GM23338 (cell line): Measurements from ENCODE around the gene NPM3. TPM values are rescaled to one million over a fixed set of nuclear protein-coding genes. Genes with fewer than 3 reads are reported as not detected.

Source experiments
- ATAC-seq: fragments of 200-7000 bp; cut with Tn5 transposase; 3 replicates; pipeline ENCODE4 v1.9.1; 2020
- DNase-seq: peaks from one replicate; pipeline ENCODE4 v3.0.0-alpha.2; 2015; ENCODE audit warnings: low spot score
- H2AFZ ChIP-seq: fragments of 200-600 bp; sonication (generic); 2 replicates; pipeline ENCODE4 v1.8.0; 2016; ENCODE audit warnings: antibody characterized with exemption, mild to moderate bottlenecking, moderate library complexity
- H3F3A ChIP-seq: fragments of 200-600 bp; sonication (generic); replicated peaks from 2 replicates; pipeline ENCODE4 v1.8.0; 2017; ENCODE audit warnings: antibody characterized with exemption, mixed run types, low read depth
- H3K27ac ChIP-seq: fragments of 200-600 bp; sonication (generic); 2 replicates; pipeline ENCODE4 v1.6.1; 2016; ENCODE audit warnings: low read depth
- H3K27me3 ChIP-seq: fragments of 200-600 bp; sonication (generic); 2 replicates; pipeline ENCODE4 v1.8.0; 2016; ENCODE audit warnings: mild to moderate bottlenecking, mixed run types, moderate library complexity; ENCODE audit not compliant: insufficient read depth
- H3K36me3 ChIP-seq: fragments of 200-600 bp; sonication (generic); 2 replicates; pipeline ENCODE4 v1.8.0; 2016; ENCODE audit warnings: mild to moderate bottlenecking; ENCODE audit not compliant: insufficient read depth
- H3K4me1 ChIP-seq: fragments of 200-600 bp; sonication (generic); 2 replicates; pipeline ENCODE4 v1.8.0; 2016; ENCODE audit warnings: mild to moderate bottlenecking, moderate library complexity; ENCODE audit not compliant: insufficient read depth
- H3K4me2 ChIP-seq: fragments of 200-600 bp; sonication (generic); 2 replicates; pipeline ENCODE4 v1.7.1; 2017; ENCODE audit warnings: mixed run types
- H3K4me3 ChIP-seq: fragments of 200-600 bp; sonication (generic); 2 replicates; pipeline ENCODE4 v1.6.1; 2016; ENCODE audit warnings: mixed run types
- H3K79me2 ChIP-seq: fragments of 200-600 bp; sonication (generic); replicated peaks from 2 replicates; pipeline ENCODE4 v1.8.0; 2017; ENCODE audit warnings: mild to moderate bottlenecking; ENCODE audit not compliant: insufficient read depth
- H3K9me2 ChIP-seq: fragments of 200-600 bp; sonication (generic); 2 replicates; pipeline ENCODE4 v1.8.0; 2017; ENCODE audit not compliant: insufficient read depth
- H4K20me1 ChIP-seq: fragments of 200-600 bp; sonication (generic); replicated peaks from 2 replicates; pipeline ENCODE4 v1.8.0; 2017; ENCODE audit warnings: mild to moderate bottlenecking; ENCODE audit not compliant: insufficient read depth
- H3K27ac Mint-ChIP-seq: 2 replicates; pipeline ENCODE4 v1.8.0; 2020; ENCODE audit warnings: inconsistent platforms, mild to moderate bottlenecking, moderate library complexity, mixed read lengths
- H3K27me3 Mint-ChIP-seq: 3 replicates; pipeline ENCODE4 v1.8.0; 2022; ENCODE audit warnings: low read depth, mild to moderate bottlenecking, moderate library complexity, mixed read lengths, inconsistent platforms; ENCODE audit not compliant: insufficient read depth, poor library complexity
- H3K36me3 Mint-ChIP-seq: 3 replicates; pipeline ENCODE4 v1.8.0; 2021; ENCODE audit warnings: low read depth, mild to moderate bottlenecking, inconsistent platforms, moderate library complexity, mixed read lengths
- H3K4me1 Mint-ChIP-seq: 3 replicates; pipeline ENCODE4 v1.8.0; 2020; ENCODE audit warnings: mild to moderate bottlenecking, inconsistent platforms, mixed read lengths
- H3K4me3 Mint-ChIP-seq: 3 replicates; pipeline ENCODE4 v1.8.0; 2021; ENCODE audit warnings: moderate library complexity, mild to moderate bottlenecking, inconsistent platforms, mixed read lengths
- H3K9me3 Mint-ChIP-seq: 3 replicates; pipeline ENCODE4 v1.8.0; 2020; ENCODE audit warnings: moderate library complexity, mild to moderate bottlenecking, inconsistent platforms, mixed read lengths
- EZH2 ChIP-seq: fragments of 200-600 bp; sonication (generic); IDR thresholded peaks from one replicate; pipeline ENCODE4 v1.8.0; 2017; ENCODE audit warnings: antibody characterized with exemption, mild to moderate bottlenecking, low read depth; ENCODE audit not compliant: unreplicated experiment
- ZNF331 ChIP-seq: fragments of 250-450 bp; sonication (Bioruptor Pico); IDR thresholded peaks from 2 replicates; pipeline ENCODE4 v1.5.0; 2020; ENCODE audit warnings: low read depth, mild to moderate bottlenecking, moderate library complexity
- polyA plus RNA-seq: library from polyadenylated mRNA; unstranded; fragments of >200 nt; fragmentation: Nextera tagmentation; extraction: Ambion mirVana; gene quantifications from 2 replicates; pipeline ENCODE4 v1.2.1, GENCODE V29; 2016
- total RNA-seq: library from RNA; depleted of rRNA; stranded (reverse); fragments of >200 nt; shearing (Covaris generic); gene quantifications from 2 replicates; pipeline ENCODE4 v1.2.3, GENCODE V29; 2014
- TF ChIP-seq, protein P1 (sequence below), 2 experiments: fragments of 200-600 bp in 1 of 2; sonication (generic) in 1 of 2; conservative IDR thresholded peaks; 2 replicates each; pipeline versions ENCODE4 v1.5.1 to v1.6.1; 2016 to 2017; ENCODE audit warnings: antibody characterized with exemption in 2 of 2, low read depth in 2 of 2, mild to moderate bottlenecking in 2 of 2, moderate library complexity in 1 of 2

NPM3 gene
- total and polyA plus RNA-seq, 2 experiments from 2014 or later = 31.5 to 258 TPM

DNA sequence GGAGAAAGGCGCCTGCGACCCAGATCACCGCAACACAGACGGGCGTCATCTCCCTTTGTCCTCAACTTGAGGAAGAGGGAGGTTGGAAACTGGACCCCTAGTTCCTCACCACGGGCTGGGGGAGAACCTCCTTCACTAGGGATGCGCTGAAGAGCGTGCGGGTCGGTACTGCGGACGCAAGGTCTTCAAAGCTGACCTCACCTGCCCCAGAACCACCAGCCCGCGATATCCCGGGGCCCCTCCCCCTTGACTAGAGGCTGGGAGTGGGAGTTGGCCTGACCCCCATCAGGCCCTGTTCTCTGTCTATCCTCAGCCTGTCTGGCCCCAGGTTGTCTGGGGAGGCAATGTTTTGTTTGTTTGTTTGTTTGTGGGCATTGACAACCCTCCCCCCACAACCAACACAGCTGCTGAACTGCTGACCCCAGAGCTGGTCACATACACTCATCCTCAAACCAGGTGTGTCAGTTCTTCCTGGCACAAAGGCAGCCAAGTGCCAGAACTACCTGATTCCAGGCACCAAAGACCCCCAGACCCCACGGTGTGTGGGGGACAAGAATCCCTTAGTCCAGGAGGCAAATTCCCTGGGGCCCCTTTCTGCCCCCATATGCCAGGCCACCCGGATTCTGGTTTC is 2.9 kb downstream of the NPM3 start:
- H3K79me2 ChIP-seq = peaks cover 11% of the 10 kb centered on the region; the same call in 1 of the 2 replicates
- peaks cover 34% of the 10 kb centered on the region for H3F3A ChIP-seq
- TF ChIP-seq, protein P1, sequence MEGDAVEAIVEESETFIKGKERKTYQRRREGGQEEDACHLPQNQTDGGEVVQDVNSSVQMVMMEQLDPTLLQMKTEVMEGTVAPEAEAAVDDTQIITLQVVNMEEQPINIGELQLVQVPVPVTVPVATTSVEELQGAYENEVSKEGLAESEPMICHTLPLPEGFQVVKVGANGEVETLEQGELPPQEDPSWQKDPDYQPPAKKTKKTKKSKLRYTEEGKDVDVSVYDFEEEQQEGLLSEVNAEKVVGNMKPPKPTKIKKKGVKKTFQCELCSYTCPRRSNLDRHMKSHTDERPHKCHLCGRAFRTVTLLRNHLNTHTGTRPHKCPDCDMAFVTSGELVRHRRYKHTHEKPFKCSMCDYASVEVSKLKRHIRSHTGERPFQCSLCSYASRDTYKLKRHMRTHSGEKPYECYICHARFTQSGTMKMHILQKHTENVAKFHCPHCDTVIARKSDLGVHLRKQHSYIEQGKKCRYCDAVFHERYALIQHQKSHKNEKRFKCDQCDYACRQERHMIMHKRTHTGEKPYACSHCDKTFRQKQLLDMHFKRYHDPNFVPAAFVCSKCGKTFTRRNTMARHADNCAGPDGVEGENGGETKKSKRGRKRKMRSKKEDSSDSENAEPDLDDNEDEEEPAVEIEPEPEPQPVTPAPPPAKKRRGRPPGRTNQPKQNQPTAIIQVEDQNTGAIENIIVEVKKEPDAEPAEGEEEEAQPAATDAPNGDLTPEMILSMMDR (conservative IDR thresholded peaks at IDR 0.05; ENCODE audit: low read depth in 2 of 2) = peak in 1 of 2 experiments; percentile 6; a peak in 1 of 4 replicates
- no peak for TF ChIP-seq EZH2
- Mint-ChIP-seq H3K27me3 (peaks cover 40% of the 10 kb centered on the region), H3K9me3 (no peaks in the 10 kb centered on the region; the same call in 2 of the 3 replicates), H3K4me1 (peaks cover 49% of the 10 kb centered on the region), H3K27ac (no peak overlapping the region), H3K36me3 (peaks cover 16% of the 10 kb centered on the region), H3K4me3 (peak overlapping the region; percentile 58; the same call in 2 of the 3 replicates)
- peaks cover 56% of the 10 kb centered on the region for H3K4me1 ChIP-seq
- H3K27ac ChIP-seq = no peak overlapping the region
- H3K4me3 ChIP-seq = peak overlapping the region; percentile 78
- H3K9me2 ChIP-seq = no peaks in the 10 kb centered on the region
- H3K36me3 ChIP-seq = no peaks in the 10 kb centered on the region
- ATAC-seq (peak; percentile 0), DNase-seq (peak; percentile 54)
- H3K27me3 ChIP-seq = peaks cover 35% of the 10 kb centered on the region
- H3K4me2 ChIP-seq = peak overlapping the region; percentile 95
- H2AFZ ChIP-seq = no peak overlapping the region
- H4K20me1 ChIP-seq = 0 out of 2 replicates have a peak, but pooled peaks cover 8% of the 10 kb centered on the region

DNA sequence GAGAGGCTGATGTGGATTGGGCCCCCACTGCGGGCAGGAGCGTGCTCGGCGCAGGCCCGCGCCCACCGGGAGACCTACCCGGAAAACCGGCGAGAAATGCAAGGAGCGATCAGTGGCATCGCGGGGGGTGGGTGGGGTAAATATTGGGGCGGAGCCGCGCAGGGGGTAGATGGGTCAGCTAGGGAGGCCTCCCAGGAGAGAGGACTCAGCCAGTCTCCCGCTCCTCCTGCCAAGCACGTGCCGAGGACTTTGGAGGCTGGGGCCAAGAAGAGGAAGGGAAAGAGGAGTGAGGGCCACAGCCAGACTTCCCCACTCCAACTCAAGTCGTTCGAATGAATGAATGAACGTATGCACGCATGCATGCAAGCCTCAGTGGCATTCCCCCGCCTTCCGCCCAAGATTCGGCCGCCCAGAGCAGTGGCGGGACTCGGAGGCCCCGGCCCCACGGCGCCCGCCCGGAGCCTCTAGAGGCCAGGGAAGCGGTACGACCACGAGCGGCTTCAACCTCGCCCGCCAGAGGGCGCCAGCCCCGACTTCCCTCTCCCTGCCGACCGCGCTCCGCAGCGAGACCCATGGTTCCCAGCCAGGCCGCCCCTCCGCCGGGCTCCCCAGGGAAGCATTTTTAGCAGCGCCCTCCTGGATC is 3.6 kb downstream of the NPM3 start:
- Mint-ChIP-seq H3K27me3 (peaks cover 46% of the 10 kb centered on the region), H3K36me3 (peaks cover 10% of the 10 kb centered on the region), H3K4me3 (peak overlapping the region; percentile 72), H3K27ac (no peak overlapping the region), H3K4me1 (peaks cover 51% of the 10 kb centered on the region), H3K9me3 (no peaks in the 10 kb centered on the region; the same call in 2 of the 3 replicates)
- Histone ChIP-seq H3K79me2 (peaks cover 11% of the 10 kb centered on the region; the same call in 1 of the 2 replicates), H2AFZ (peak overlapping the region; percentile 19; the same call in 1 of the 2 replicates), H3K36me3 (no peaks in the 10 kb centered on the region), H3F3A (peaks cover 30% of the 10 kb centered on the region), H3K27me3 (peaks cover 41% of the 10 kb centered on the region), H3K27ac (peak overlapping the region; percentile 93), H3K4me1 (peaks cover 62% of the 10 kb centered on the region), H3K4me2 (peak overlapping the region; percentile 95), H3K9me2 (no peaks in the 10 kb centered on the region), H4K20me1 (0 out of 2 replicates have a peak, but pooled peaks cover 5% of the 10 kb centered on the region), H3K4me3 (peak overlapping the region; percentile 78)
- TF ChIP-seq ZNF331 (CRISPR knock-in tag) = no peak
- TF ChIP-seq, protein P1 (conservative IDR thresholded peaks at IDR 0.05; ENCODE audit: low read depth in 2 of 2) = peak; percentile 62 to 81
- peak; percentile 87 for DNase-seq
- ATAC-seq = peak; percentile 33
